Peyer's patch (tissue), 4 donors: ENCODE measurements around the gene GPRIN2.
A peak's percentile ranks its signal among the peaks of the same experiment; 100 is the strongest.

Source experiments
- POLR2A ChIP-seq, 2 donors: fragments of 450-650 bp; IDR thresholded peaks; one replicate each; pipeline ENCODE4 v1.5.1; 2017; ENCODE audit warnings: antibody characterized with exemption in 2 of 2, mild to moderate bottlenecking in 2 of 2, moderate library complexity in 2 of 2
- TF ChIP-seq, protein P1 (sequence below), 6 experiments: fragments of 450-650 bp in 4 of 6; fragments of 200-600 bp in 2 of 6; sonication (generic) in 1 of 6; IDR thresholded peaks; one replicate each; pipeline ENCODE4 v1.5.1; 2017 to 2019; ENCODE audit warnings: antibody characterized with exemption in 6 of 6, mild to moderate bottlenecking in 3 of 6, moderate library complexity in 1 of 6

DNA sequence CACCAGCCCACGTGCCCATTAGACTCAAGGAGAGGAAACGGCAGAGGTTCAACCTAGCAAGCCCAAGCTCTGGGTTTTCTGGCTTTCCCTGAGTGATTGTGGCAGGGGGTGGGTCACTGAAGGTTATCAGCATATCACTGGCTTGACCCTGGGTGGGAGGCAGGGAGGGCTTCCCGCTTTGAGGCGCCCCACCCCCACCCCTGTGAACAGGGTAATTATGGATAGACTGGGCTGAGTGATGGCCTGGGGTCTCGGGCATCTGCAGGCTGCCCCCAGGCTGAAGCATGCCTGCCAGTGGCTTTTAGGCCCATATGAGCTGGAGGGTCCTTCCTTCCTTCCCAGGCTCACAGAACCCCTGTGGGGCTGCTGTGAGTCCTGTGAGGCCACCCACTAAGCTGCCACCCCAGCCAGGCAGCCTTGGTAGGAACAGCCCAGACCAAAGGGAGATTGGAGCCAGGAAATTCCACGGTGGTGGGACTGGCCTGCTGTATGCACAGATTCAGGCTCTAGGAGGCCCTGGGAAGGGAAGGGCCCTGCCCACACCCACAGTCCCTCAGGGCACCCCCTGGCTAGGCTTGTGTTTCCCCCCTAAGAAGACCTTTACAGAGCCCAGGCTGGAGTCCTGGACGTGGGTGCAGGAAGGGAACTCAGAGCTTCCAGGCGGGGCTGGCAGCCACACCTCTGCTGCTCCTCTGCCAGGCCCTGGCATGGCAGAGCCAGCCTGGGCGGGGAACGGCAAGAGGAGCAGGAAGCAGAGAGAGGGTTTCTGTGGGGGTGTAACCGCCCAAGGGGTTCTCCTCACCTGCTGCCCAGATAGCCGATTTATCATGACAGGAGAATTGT is 33.1 kb downstream of the GPRIN2 start:
- TF ChIP-seq, protein P1, sequence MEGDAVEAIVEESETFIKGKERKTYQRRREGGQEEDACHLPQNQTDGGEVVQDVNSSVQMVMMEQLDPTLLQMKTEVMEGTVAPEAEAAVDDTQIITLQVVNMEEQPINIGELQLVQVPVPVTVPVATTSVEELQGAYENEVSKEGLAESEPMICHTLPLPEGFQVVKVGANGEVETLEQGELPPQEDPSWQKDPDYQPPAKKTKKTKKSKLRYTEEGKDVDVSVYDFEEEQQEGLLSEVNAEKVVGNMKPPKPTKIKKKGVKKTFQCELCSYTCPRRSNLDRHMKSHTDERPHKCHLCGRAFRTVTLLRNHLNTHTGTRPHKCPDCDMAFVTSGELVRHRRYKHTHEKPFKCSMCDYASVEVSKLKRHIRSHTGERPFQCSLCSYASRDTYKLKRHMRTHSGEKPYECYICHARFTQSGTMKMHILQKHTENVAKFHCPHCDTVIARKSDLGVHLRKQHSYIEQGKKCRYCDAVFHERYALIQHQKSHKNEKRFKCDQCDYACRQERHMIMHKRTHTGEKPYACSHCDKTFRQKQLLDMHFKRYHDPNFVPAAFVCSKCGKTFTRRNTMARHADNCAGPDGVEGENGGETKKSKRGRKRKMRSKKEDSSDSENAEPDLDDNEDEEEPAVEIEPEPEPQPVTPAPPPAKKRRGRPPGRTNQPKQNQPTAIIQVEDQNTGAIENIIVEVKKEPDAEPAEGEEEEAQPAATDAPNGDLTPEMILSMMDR (IDR thresholded peaks at IDR 0.05): peak in 1 of 6 experiments; percentile 13
- no peak for TF ChIP-seq POLR2A (IDR thresholded peaks at IDR 0.05)
